ENCODE data around the gene ESR1. TPM values are rescaled to one million over a fixed set of nuclear protein-coding genes. Genes with fewer than 3 reads are reported as not detected.

Gene ESR1
- total and polyA plus RNA-seq, 2 donors (not counting 3 experiments of a cell fraction or from before 2014, with no cell fraction given), result 0.01 TPM; not detected in 1

- Histone ChIP-seq H3K9me1 (replicated peaks; ENCODE audit: control insufficient read depth, extremely low read depth, insufficient read depth, low read length) (no peaks in the 10 kb centered on the region), H3K36me3 (ENCODE audit: control insufficient read depth in 2 of 2, extremely low read depth in 1 of 2, insufficient read depth in 2 of 2, low read length in 2 of 2) (no peaks in the 10 kb centered on the region), H2AFZ (ENCODE audit: low read depth, low read length) (no peak overlapping the region), H3K4me2 (ENCODE audit: insufficient read depth, low read length) (no peak overlapping the region), H3K4me1 (ENCODE audit: control insufficient read depth, extremely low read depth, insufficient read depth, low read length) (peaks cover 19% of the 10 kb centered on the region), H4K20me1 (replicated peaks; ENCODE audit: control insufficient read depth, extremely low read depth, insufficient read depth, low read length) (no peaks in the 10 kb centered on the region), H3K79me2 (ENCODE audit: control insufficient read depth, insufficient read depth, low read length) (no peaks in the 10 kb centered on the region), H3K27ac (ENCODE audit: insufficient read depth, low read depth, low read length) (no peak overlapping the region), H3K9ac (replicated peaks; ENCODE audit: extremely low read depth, insufficient read depth, low read length) (no peak overlapping the region), H3K9me3 (replicated peaks; ENCODE audit: control insufficient read depth, insufficient read depth, low read length) (no peaks in the 10 kb centered on the region), H3K4me3 (replicated peaks in 1 of 3; ENCODE audit: insufficient read depth in 1 of 3, low read depth in 1 of 3, low read length in 3 of 3) (no peak overlapping the region), H3K27me3 (ENCODE audit: control insufficient read depth in 2 of 2, insufficient read depth in 2 of 2, low read length in 2 of 2) (no peaks in the 10 kb centered on the region)
- BruUV-seq (replicated peaks), result no TSS peak
- TF ChIP-seq CTCF (IDR thresholded peaks at IDR 0.05; ENCODE audit: extremely low read depth in 1 of 2, insufficient read depth in 1 of 2, low read depth in 1 of 2, low read length in 2 of 2) (no peak), MYC (IDR thresholded peaks at IDR 0.05; ENCODE audit: low read depth, low read length) (no peak), FOS (IDR thresholded peaks at IDR 0.05; ENCODE audit: borderline replicate concordance, insufficient read depth, low read length) (no peak), POLR2A (IDR thresholded peaks at IDR 0.05; ENCODE audit: low read depth, low read length) (no peak), GATA2 (IDR thresholded peaks at IDR 0.05; ENCODE audit: insufficient read depth, insufficient read length, low read depth, low read length) (no peak), POLR2AphosphoS5 (IDR thresholded peaks at IDR 0.05; ENCODE audit: insufficient read depth, low read depth, low read length) (no peak), EZH2 (IDR thresholded peaks at IDR 0.05; ENCODE audit: borderline replicate concordance, low read depth, low read length, severe bottlenecking) (no peak), MAX (IDR thresholded peaks at IDR 0.05; ENCODE audit: insufficient read depth, insufficient read length) (no peak), JUN (IDR thresholded peaks at IDR 0.05; ENCODE audit: borderline replicate concordance, insufficient read depth, insufficient read length, low read depth) (no peak)
- DNase-seq (ENCODE audit: low read depth, low spot score) (no peak), FAIRE-seq (no peak)
- intact Hi-C loops (cut with micrococcal nuclease) (no loop called here), dilution Hi-C loops (cut with MboI; ENCODE audit: extremely low pct_ligation_motif_present, low sequenced_read_pairs) (no loop called here)
- ChIA-PET POLR2A (no interaction called here), CTCF (no interaction called here)
Observed at GRCh38 chr6:152087096-152087495, 279.6 kb downstream of the ESR1 start.
